OCI-LY7 (cell line): Measurements from ENCODE around the gene ARIH1. TPM values are rescaled to one million over a fixed set of nuclear protein-coding genes. Genes with fewer than 3 reads are reported as not detected.

ENCODE experiments used
- BruUV-seq: library from RNA; stranded (reverse); fragments of 400-500 nt; replicated peaks from 2 replicates; lab custom pipeline; 2021; lab: Mats Ljungman, UMichigan
- CTCF ChIA-PET: fragments of 300-600 bp; sonication (Branson Sonifier 250); formaldehyde crosslinking; loops from one replicate; lab custom pipeline; 2022; ENCODE audit warnings: antibody characterized with exemption; ENCODE audit not compliant: unreplicated experiment; lab: Charles Lee
- POLR2A ChIA-PET: fragments of 300-600 bp; sonication (Branson Sonifier 250); formaldehyde crosslinking; loops from one replicate; lab custom pipeline; 2022; ENCODE audit warnings: antibody characterized with exemption; lab: Charles Lee
- DNase-seq: peaks from one replicate; pipeline ENCODE4 v3.0.0-alpha.2; 2015; ENCODE audit warnings: low spot score
- H2AFZ ChIP-seq: fragments of 200-600 bp; sonication (generic), shearing (Covaris generic); 2 replicates; pipeline ENCODE4 v1.6.1; 2014; ENCODE audit warnings: mild to moderate bottlenecking, antibody characterized with exemption, low read length, moderate library complexity
- H3K27ac ChIP-seq: fragments of 200-600 bp; sonication (generic); 2 replicates; pipeline ENCODE4 v1.5.1; 2014; ENCODE audit warnings: mixed run types, low read depth, mild to moderate bottlenecking, moderate library complexity, low read length, inconsistent platforms; ENCODE audit not compliant: poor library complexity, severe bottlenecking
- H3K36me3 ChIP-seq: fragments of 200-600 bp; sonication (generic); 2 replicates; pipeline ENCODE4 v1.6.1; 2014; ENCODE audit warnings: mild to moderate bottlenecking, antibody characterized with exemption, low read length, moderate library complexity, mixed read lengths; ENCODE audit not compliant: insufficient read depth
- H3K4me1 ChIP-seq: fragments of 200-600 bp; sonication (generic); 2 replicates; pipeline ENCODE4 v1.5.1; 2014; ENCODE audit warnings: mild to moderate bottlenecking, low read length; ENCODE audit not compliant: insufficient read depth, poor library complexity, severe bottlenecking
- H3K4me2 ChIP-seq: fragments of 200-600 bp; sonication (generic); 2 replicates; pipeline ENCODE4 v1.6.1; 2014; ENCODE audit warnings: mild to moderate bottlenecking, low read length
- H3K4me3 ChIP-seq: fragments of 200-600 bp; sonication (generic); 2 replicates; pipeline ENCODE4 v1.5.1; 2014; ENCODE audit warnings: mild to moderate bottlenecking, low read depth, low read length; ENCODE audit not compliant: poor library complexity, severe bottlenecking
- H3K79me2 ChIP-seq: fragments of 200-600 bp; sonication (generic); 2 replicates; pipeline ENCODE4 v1.6.1; 2016; ENCODE audit warnings: low read depth, mild to moderate bottlenecking, low read length, moderate library complexity, mixed read lengths; ENCODE audit not compliant: insufficient read depth
- H3K9me2 ChIP-seq: fragments of 200-600 bp; sonication (generic); 2 replicates; pipeline ENCODE4 v1.6.1; 2016; ENCODE audit warnings: mild to moderate bottlenecking, low read length, mixed read lengths; ENCODE audit not compliant: insufficient read depth
- H3K9me3 ChIP-seq: fragments of 200-600 bp; sonication (generic); 2 replicates; pipeline ENCODE4 v1.6.1; 2014; ENCODE audit warnings: mild to moderate bottlenecking, mixed run types, low read length, mixed read lengths
- H4K20me1 ChIP-seq: fragments of 200-600 bp; sonication (generic); 2 replicates; pipeline ENCODE4 v1.6.1; 2014; ENCODE audit warnings: mild to moderate bottlenecking, antibody characterized with exemption, low read length, moderate library complexity, mixed read lengths; ENCODE audit not compliant: insufficient read depth
- CTCF ChIP-seq: fragments of 200-600 bp; sonication (generic); conservative IDR thresholded peaks from 2 replicates; pipeline ENCODE4 v1.5.1; 2014; ENCODE audit warnings: mild to moderate bottlenecking, antibody characterized with exemption, low read length, moderate library complexity, mixed read lengths
- EZH2phosphoT487 ChIP-seq: fragments of 200-600 bp; sonication (generic); IDR thresholded peaks from 2 replicates; pipeline ENCODE4 v1.6.1; 2018; ENCODE audit warnings: low read depth, borderline replicate concordance, mild to moderate bottlenecking, mixed run types, antibody characterized with exemption, low read length, moderate library complexity, mixed read lengths
- intact Hi-C: fragments of 100-400 bp; cut with micrococcal nuclease; formaldehyde crosslinking; loops from one replicate; pipeline ENCODE4 v1.10.0; 2022; ENCODE audit not compliant: unreplicated experiment
- total RNA-seq, 2 experiments: library from RNA; depleted of rRNA in 1 of 2; stranded (reverse); fragments of >200 nt in 1 of 2; shearing (Covaris generic) in 1 of 2; gene quantifications; 2 replicates each; pipeline ENCODE4 v1.2.3, GENCODE V29; 2014 to 2022

Gene ARIH1
- total RNA-seq, 2 experiments from 2014 or later: 33.0 to 142 TPM

- no peak overlapping the region for H3K4me3 ChIP-seq
- ChIA-PET POLR2A (interaction anchor here (0.6 to 1.8 kb wide), 3 partner anchors 9 to 41 kb away, joined by 3 to 5 read pairs (median 4); no protein-coding TSS in a partner anchor), CTCF (no interaction called here)
- DNase-seq: no peak
- H3K4me2 ChIP-seq: no peak overlapping the region
- peaks cover 100% of the 10 kb centered on the region for H3K79me2 ChIP-seq
- intact Hi-C loops: no loop called here
- BruUV-seq: no TSS peak
- H4K20me1 ChIP-seq: peaks cover 35% of the 10 kb centered on the region
- H3K9me3 ChIP-seq: peaks cover 5% of the 10 kb centered on the region; the same call in 1 of the 2 replicates
- H3K36me3 ChIP-seq: peaks cover 73% of the 10 kb centered on the region
- H3K4me1 ChIP-seq: no peaks in the 10 kb centered on the region
- no peak overlapping the region for H2AFZ ChIP-seq
- no peaks in the 10 kb centered on the region for H3K9me2 ChIP-seq
- TF ChIP-seq CTCF (no peak), EZH2phosphoT487 (no peak)
- H3K27ac ChIP-seq: no peak overlapping the region
Measured at GRCh38 chr15:72486144-72486543, 12.0 kb downstream of the ARIH1 start.

- POLR2A ChIA-PET: interaction anchor here (1.8 kb wide), 1 partner anchor 10 kb away, joined by 4 read pairs; no protein-coding TSS in a partner anchor
- Histone ChIP-seq H2AFZ (no peak overlapping the region), H3K79me2 (peaks cover 100% of the 10 kb centered on the region), H4K20me1 (peaks cover 40% of the 10 kb centered on the region), H3K4me3 (no peak overlapping the region), H3K4me1 (no peaks in the 10 kb centered on the region), H3K4me2 (no peak overlapping the region), H3K27ac (no peak overlapping the region), H3K9me3 (peaks cover 5% of the 10 kb centered on the region; the same call in 1 of the 2 replicates), H3K36me3 (peaks cover 71% of the 10 kb centered on the region), H3K9me2 (no peaks in the 10 kb centered on the region)
- TF ChIP-seq CTCF: no peak
- TF ChIP-seq EZH2phosphoT487: no peak
- DNase-seq: no peak
- BruUV-seq: no TSS peak
- intact Hi-C loops: no loop called here
- CTCF ChIA-PET: no interaction called here
Measured at GRCh38 chr15:72487070-72487797, 13.1 kb downstream of the ARIH1 start.

GRCh38 chr15:72488558-72488957 lies 14.4 kb downstream of the ARIH1 start:
- Histone ChIP-seq H3K79me2 (peaks cover 100% of the 10 kb centered on the region), H3K4me2 (no peak overlapping the region), H2AFZ (no peak overlapping the region), H3K36me3 (peaks cover 61% of the 10 kb centered on the region), H3K9me3 (peaks cover 1% of the 10 kb centered on the region; the same call in 1 of the 2 replicates), H4K20me1 (peaks cover 42% of the 10 kb centered on the region), H3K4me3 (no peak overlapping the region), H3K4me1 (no peaks in the 10 kb centered on the region), H3K9me2 (no peaks in the 10 kb centered on the region), H3K27ac (no peak overlapping the region)
- intact Hi-C loops: no loop called here
- BruUV-seq: no TSS peak
- TF ChIP-seq EZH2phosphoT487: no peak
- no peak for TF ChIP-seq CTCF
- CTCF ChIA-PET: no interaction called here
- DNase-seq: no peak
- POLR2A ChIA-PET: interaction anchor here (0.5 to 0.6 kb wide), 2 partner anchors 118 to 237 kb away, joined by 3 read pairs; no protein-coding TSS in a partner anchor
